AG04450 (cell line): ENCODE data around the gene BNC2. TPM values are rescaled to one million over a fixed set of nuclear protein-coding genes. Genes with fewer than 3 reads are reported as not detected.

Experiments
- CTCF ChIA-PET: fragments of 300-600, 350-600 bp; formaldehyde crosslinking; extraction: SDS; loops from one replicate; lab custom pipeline; 2022; ENCODE audit warnings: antibody characterized with exemption, inconsistent platforms; lab: Charles Lee
- POLR2A ChIA-PET: fragments of 350-600 bp; formaldehyde crosslinking; extraction: SDS; loops from one replicate; lab custom pipeline; 2021; ENCODE audit warnings: antibody characterized with exemption, inconsistent platforms; lab: Yijun Ruan, JAX
- DNase-seq: peaks from one replicate; pipeline ENCODE4 v3.0.0-alpha.2; 2011; ENCODE audit warnings: low read depth, low spot score
- H3K27ac ChIP-seq: one replicate; pipeline ENCODE4 v1.5.1; 2012; ENCODE audit warnings: low read depth, low read length, control low read depth
- H3K27me3 ChIP-seq: one replicate; pipeline ENCODE4 v1.6.0; 2012; ENCODE audit warnings: low read length; ENCODE audit not compliant: control insufficient read depth, insufficient read depth
- H3K4me3 ChIP-seq: 2 replicates; pipeline ENCODE4 v1.5.1; 2011; ENCODE audit warnings: mild to moderate bottlenecking, low read depth, low read length, control low read depth
- H3K9me3 ChIP-seq: 2 replicates; pipeline ENCODE4 v1.5.1; 2012; ENCODE audit warnings: low read length; ENCODE audit not compliant: control insufficient read depth, insufficient read depth
- CTCF ChIP-seq: IDR thresholded peaks from 2 replicates; pipeline ENCODE4 v1.5.1; 2011; ENCODE audit warnings: low read depth, low read length, control low read depth, inconsistent platforms
- polyA plus RNA-seq: library from polyadenylated mRNA; depleted of rRNA; stranded (reverse); fragments of >200 nt; gene quantifications from 2 replicates; pipeline ENCODE4 v1.2.3, GENCODE V29; 2011

The BNC2 gene
- polyA plus RNA-seq, 1 experiment: 49.0 TPM

- ChIA-PET POLR2A (no interaction called here), CTCF (no interaction called here)
- Histone ChIP-seq H3K27me3 (no peaks in the 10 kb centered on the region), H3K4me3 (no peak overlapping the region), H3K9me3 (no peaks in the 10 kb centered on the region), H3K27ac (no peak overlapping the region)
- DNase-seq: no peak
- no peak for TF ChIP-seq CTCF
These were observed 259.9 kb downstream of the BNC2 start for GRCh38 chr9:16610538-16610937.

GRCh38 chr9:16608906-16609305, 261.6 kb downstream of the BNC2 start:
- ChIA-PET POLR2A (no interaction called here), CTCF (no interaction called here)
- H3K9me3 ChIP-seq: no peaks in the 10 kb centered on the region
- DNase-seq: no peak
- H3K27me3 ChIP-seq: no peaks in the 10 kb centered on the region
- H3K4me3 ChIP-seq: no peak overlapping the region
- TF ChIP-seq CTCF: no peak
- H3K27ac ChIP-seq: no peak overlapping the region

DNA sequence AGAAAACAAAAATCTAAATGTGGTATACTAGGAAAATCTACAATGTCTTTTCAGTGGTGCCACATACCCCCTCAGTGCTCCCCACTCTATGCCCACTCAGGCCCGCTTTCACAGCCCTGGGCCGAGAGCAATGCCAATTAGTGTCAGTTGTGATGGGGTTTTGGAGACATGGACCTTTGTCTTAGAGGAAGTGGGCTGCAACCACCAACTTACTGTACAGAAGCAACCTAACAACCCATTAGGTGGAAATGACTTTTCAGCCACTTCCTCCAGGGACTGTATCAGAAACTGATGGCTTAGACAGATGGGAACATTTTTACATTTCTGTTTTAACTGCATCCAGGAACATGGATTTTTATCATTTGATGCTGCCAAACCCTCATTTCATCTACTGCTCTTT, 268.0 kb downstream of the BNC2 start:
- no peaks in the 10 kb centered on the region for H3K9me3 ChIP-seq
- DNase-seq: no peak
- CTCF ChIA-PET: no interaction called here
- no peak overlapping the region for H3K4me3 ChIP-seq
- H3K27ac ChIP-seq: no peak overlapping the region
- TF ChIP-seq CTCF: no peak
- POLR2A ChIA-PET: no interaction called here
- H3K27me3 ChIP-seq: no peaks in the 10 kb centered on the region

DNA sequence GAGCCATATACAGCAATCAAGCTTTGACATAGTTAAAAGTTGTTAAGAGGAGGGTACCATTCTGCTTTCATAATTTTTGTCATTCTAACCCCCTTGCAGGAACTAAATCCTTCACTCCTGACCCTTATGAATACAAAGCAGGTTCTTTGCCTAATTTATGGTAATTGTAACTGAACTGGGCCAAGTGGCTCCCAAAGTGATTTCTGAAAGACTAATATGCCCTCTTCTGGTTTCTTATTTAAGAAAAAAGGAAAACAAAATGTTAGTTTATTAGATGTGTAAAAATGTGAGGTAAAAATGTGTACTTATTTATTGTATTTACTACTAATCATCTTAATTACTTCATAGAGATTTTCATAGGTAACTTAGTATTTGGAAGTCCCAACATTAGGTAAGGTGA, 268.5 kb downstream of the BNC2 start:
- no peak for DNase-seq
- Histone ChIP-seq H3K9me3 (no peaks in the 10 kb centered on the region), H3K27me3 (no peaks in the 10 kb centered on the region), H3K27ac (no peak overlapping the region), H3K4me3 (no peak overlapping the region)
- ChIA-PET POLR2A (no interaction called here), CTCF (no interaction called here)
- no peak for TF ChIP-seq CTCF

- Histone ChIP-seq H3K4me3 (no peak overlapping the region), H3K27ac (no peak overlapping the region), H3K27me3 (no peaks in the 10 kb centered on the region), H3K9me3 (no peaks in the 10 kb centered on the region)
- no peak for TF ChIP-seq CTCF
- POLR2A ChIA-PET: no interaction called here
- no peak for DNase-seq
- CTCF ChIA-PET: no interaction called here
These were observed 272.2 kb downstream of the BNC2 start for GRCh38 chr9:16598316-16598715.
